Astrocyte of the spinal cord (primary cell): ENCODE data around the gene ABCA3.

ENCODE experiments used
- DNase-seq: peaks from one replicate; pipeline ENCODE4 v3.0.0; 2011; ENCODE audit warnings: low read depth, low spot score
- H3K4me3 ChIP-seq: 2 replicates; pipeline ENCODE4 v1.5.1; 2011; ENCODE audit warnings: low read depth, mild to moderate bottlenecking, low read length, moderate library complexity
- in situ Hi-C: cut with HindIII; loops from 2 replicates; pipeline ENCODE4 v1.10.0; 2017; ENCODE audit warnings: low sequenced_read_pairs
- TF ChIP-seq, protein P1 (sequence below): IDR thresholded peaks from 2 replicates; pipeline ENCODE4 v1.5.1; 2012; ENCODE audit warnings: low read depth, mild to moderate bottlenecking, low read length, inconsistent platforms

Gene ABCA3

GRCh38 chr16:2337431-2338296, 2.9 kb downstream of the ABCA3 start:
- TF ChIP-seq, protein P1, sequence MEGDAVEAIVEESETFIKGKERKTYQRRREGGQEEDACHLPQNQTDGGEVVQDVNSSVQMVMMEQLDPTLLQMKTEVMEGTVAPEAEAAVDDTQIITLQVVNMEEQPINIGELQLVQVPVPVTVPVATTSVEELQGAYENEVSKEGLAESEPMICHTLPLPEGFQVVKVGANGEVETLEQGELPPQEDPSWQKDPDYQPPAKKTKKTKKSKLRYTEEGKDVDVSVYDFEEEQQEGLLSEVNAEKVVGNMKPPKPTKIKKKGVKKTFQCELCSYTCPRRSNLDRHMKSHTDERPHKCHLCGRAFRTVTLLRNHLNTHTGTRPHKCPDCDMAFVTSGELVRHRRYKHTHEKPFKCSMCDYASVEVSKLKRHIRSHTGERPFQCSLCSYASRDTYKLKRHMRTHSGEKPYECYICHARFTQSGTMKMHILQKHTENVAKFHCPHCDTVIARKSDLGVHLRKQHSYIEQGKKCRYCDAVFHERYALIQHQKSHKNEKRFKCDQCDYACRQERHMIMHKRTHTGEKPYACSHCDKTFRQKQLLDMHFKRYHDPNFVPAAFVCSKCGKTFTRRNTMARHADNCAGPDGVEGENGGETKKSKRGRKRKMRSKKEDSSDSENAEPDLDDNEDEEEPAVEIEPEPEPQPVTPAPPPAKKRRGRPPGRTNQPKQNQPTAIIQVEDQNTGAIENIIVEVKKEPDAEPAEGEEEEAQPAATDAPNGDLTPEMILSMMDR, result no peak
- in situ Hi-C loops, result no loop called here
- no peak for DNase-seq
- H3K4me3 ChIP-seq, result no peak overlapping the region

- TF ChIP-seq, protein P1, result no peak
- H3K4me3 ChIP-seq, result no peak overlapping the region
- in situ Hi-C loops, result no loop called here
- DNase-seq, result no peak
These were observed 5.1 kb downstream of the ABCA3 start for GRCh38 chr16:2335286-2335895.

- TF ChIP-seq, protein P1, result no peak
- in situ Hi-C loops, result no loop called here
- no peak for DNase-seq
- H3K4me3 ChIP-seq, result no peak overlapping the region
These were observed 6.7 kb downstream of the ABCA3 start for GRCh38 chr16:2333772-2334379.

DNA sequence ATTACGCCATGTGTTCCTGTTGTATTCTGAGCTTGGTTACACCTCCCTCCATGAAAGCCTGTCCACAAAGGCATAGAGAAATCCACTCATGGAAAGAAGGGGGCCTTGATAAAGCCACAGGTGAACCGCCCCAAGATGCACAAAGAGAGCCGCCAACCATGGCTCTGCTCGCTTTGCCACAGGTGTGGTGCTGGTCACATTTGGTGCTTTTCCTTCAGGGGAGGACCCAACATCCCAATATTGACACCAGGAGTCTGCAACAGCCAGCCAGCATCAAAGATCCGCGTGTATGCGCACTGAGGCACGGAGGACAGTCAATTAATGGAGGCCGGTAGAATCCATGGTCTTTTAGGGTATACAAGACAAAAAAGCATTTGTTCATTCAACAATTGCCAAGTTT, 7.3 kb downstream of the ABCA3 start:
- TF ChIP-seq, protein P1, result no peak
- no peak overlapping the region for H3K4me3 ChIP-seq
- in situ Hi-C loops, result no loop called here
- DNase-seq, result no peak

GRCh38 chr16:2331931-2332267, 8.6 kb downstream of the ABCA3 start:
- in situ Hi-C loops, result no loop called here
- no peak for DNase-seq
- TF ChIP-seq, protein P1, result no peak
- H3K4me3 ChIP-seq, result no peak overlapping the region

DNA sequence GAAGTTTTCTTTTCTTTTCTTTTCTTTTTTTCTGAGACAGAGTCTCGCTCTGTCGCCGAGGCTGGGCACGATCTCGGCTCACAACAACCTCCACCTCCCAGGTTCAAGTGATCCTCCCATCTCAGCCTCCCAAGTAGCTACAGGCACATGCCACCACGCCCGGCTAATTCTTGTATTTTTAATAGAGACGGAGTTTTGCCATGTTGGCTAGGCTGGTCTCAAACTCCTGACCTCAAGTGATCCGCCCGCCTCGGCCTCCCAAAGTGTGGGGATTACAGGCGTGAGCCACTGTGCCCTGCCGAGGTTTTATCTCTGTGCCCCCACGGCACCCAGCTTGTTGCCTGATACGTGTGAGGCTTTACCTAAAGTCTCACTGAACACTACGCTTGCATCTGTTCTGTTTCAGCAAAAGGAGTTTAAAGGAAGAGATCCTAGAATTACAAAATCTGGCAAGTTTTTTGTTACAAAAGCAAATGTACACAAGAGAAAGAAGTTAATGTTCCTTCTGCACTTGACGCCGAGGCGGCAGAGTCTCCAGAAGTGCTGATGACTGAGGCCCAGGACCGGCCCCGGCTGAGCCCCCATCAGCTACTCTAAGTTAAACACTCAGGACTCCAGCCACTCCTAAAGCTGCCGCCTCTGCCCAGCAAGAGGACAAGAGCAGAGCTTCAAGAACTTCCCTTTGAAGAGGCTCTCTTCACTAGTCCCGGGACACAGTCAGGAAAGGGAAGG, 9.2 kb downstream of the ABCA3 start:
- TF ChIP-seq, protein P1, result no peak
- no peak for DNase-seq
- in situ Hi-C loops, result no loop called here
- H3K4me3 ChIP-seq, result no peak overlapping the region
